HG02973 (cell line): ENCODE results near the gene TMEM134.

Experiments
- ATAC-seq: cut with Tn5 transposase; IDR thresholded peaks from one replicate; pipeline ENCODE4 v1.9.1; 2021; ENCODE audit warnings: moderate library complexity; ENCODE audit not compliant: unreplicated experiment

Gene TMEM134

GRCh38 chr11:67440229-67441097 lies 28.6 kb downstream of the TMEM134 start:
- no peak for ATAC-seq

GRCh38 chr11:67439321-67440228 lies 29.5 kb downstream of the TMEM134 start:
- ATAC-seq, result no peak

GRCh38 chr11:67438158-67438902 lies 30.7 kb downstream of the TMEM134 start:
- ATAC-seq, result no peak

- ATAC-seq, result no peak
These were observed 31.3 kb downstream of the TMEM134 start for GRCh38 chr11:67437809-67438157.

GRCh38 chr11:67437082-67437808 lies 31.8 kb downstream of the TMEM134 start, which contains the start of gene PTPRCAP:
Gene PTPRCAP, minus strand, starts transcription at chr11:67437682. Its CDS starts 63 bp downstream, at chr11:67437619.
- ATAC-seq, result no peak

- no peak for ATAC-seq
These were observed 32.5 kb downstream of the TMEM134 start for GRCh38 chr11:67436459-67437081.

- no peak for ATAC-seq
These were observed 33.2 kb downstream of the TMEM134 start for GRCh38 chr11:67435727-67436458.

- ATAC-seq, result no peak
These were observed 33.9 kb downstream of the TMEM134 start for GRCh38 chr11:67435031-67435726.

GRCh38 chr11:67434395-67434881 lies 34.6 kb downstream of the TMEM134 start:
- no peak for ATAC-seq

GRCh38 chr11:67433536-67434394 lies 35.3 kb downstream of the TMEM134 start:
- no peak for ATAC-seq

GRCh38 chr11:67432655-67433349 lies 36.2 kb downstream of the TMEM134 start:
- no peak for ATAC-seq

GRCh38 chr11:67431346-67432249 lies 37.5 kb downstream of the TMEM134 start:
- ATAC-seq, result no peak

GRCh38 chr11:67429722-67430121 lies 39.3 kb downstream of the TMEM134 start:
- ATAC-seq, result no peak

- no peak for ATAC-seq
These were observed 39.9 kb downstream of the TMEM134 start for GRCh38 chr11:67429038-67429668.
